ENCODE measurements around the gene WDR64. TPM values are rescaled to one million over a fixed set of nuclear protein-coding genes. Genes with fewer than 3 reads are reported as not detected.

WDR64 gene
- total and polyA plus RNA-seq, 2 experiments from 2014 or later: not detected

GRCh38 chr1:241847540-241847795 is 195.4 kb downstream of the WDR64 start:
- DNase-seq (ENCODE audit: low spot score): no peak
- TF ChIP-seq, protein P1, sequence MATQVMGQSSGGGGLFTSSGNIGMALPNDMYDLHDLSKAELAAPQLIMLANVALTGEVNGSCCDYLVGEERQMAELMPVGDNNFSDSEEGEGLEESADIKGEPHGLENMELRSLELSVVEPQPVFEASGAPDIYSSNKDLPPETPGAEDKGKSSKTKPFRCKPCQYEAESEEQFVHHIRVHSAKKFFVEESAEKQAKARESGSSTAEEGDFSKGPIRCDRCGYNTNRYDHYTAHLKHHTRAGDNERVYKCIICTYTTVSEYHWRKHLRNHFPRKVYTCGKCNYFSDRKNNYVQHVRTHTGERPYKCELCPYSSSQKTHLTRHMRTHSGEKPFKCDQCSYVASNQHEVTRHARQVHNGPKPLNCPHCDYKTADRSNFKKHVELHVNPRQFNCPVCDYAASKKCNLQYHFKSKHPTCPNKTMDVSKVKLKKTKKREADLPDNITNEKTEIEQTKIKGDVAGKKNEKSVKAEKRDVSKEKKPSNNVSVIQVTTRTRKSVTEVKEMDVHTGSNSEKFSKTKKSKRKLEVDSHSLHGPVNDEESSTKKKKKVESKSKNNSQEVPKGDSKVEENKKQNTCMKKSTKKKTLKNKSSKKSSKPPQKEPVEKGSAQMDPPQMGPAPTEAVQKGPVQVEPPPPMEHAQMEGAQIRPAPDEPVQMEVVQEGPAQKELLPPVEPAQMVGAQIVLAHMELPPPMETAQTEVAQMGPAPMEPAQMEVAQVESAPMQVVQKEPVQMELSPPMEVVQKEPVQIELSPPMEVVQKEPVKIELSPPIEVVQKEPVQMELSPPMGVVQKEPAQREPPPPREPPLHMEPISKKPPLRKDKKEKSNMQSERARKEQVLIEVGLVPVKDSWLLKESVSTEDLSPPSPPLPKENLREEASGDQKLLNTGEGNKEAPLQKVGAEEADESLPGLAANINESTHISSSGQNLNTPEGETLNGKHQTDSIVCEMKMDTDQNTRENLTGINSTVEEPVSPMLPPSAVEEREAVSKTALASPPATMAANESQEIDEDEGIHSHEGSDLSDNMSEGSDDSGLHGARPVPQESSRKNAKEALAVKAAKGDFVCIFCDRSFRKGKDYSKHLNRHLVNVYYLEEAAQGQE (IDR thresholded peaks at IDR 0.05; ENCODE audit: unreplicated experiment): no peak
- TF ChIP-seq, protein P2, sequence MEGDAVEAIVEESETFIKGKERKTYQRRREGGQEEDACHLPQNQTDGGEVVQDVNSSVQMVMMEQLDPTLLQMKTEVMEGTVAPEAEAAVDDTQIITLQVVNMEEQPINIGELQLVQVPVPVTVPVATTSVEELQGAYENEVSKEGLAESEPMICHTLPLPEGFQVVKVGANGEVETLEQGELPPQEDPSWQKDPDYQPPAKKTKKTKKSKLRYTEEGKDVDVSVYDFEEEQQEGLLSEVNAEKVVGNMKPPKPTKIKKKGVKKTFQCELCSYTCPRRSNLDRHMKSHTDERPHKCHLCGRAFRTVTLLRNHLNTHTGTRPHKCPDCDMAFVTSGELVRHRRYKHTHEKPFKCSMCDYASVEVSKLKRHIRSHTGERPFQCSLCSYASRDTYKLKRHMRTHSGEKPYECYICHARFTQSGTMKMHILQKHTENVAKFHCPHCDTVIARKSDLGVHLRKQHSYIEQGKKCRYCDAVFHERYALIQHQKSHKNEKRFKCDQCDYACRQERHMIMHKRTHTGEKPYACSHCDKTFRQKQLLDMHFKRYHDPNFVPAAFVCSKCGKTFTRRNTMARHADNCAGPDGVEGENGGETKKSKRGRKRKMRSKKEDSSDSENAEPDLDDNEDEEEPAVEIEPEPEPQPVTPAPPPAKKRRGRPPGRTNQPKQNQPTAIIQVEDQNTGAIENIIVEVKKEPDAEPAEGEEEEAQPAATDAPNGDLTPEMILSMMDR (conservative IDR thresholded peaks at IDR 0.05; ENCODE audit: low read depth in 2 of 2): no peak
- TF ChIP-seq ZNF331 (CRISPR knock-in tag; IDR thresholded peaks at IDR 0.05; ENCODE audit: low read depth) (no peak), STAT1 (IDR thresholded peaks at IDR 0.05; ENCODE audit: unreplicated experiment) (no peak), POLR2AphosphoS5 (IDR thresholded peaks at IDR 0.05; ENCODE audit: low read depth) (no peak), EZH2phosphoT487 (IDR thresholded peaks at IDR 0.05; ENCODE audit: unreplicated experiment) (no peak)
- TF ChIP-seq, protein P3, sequence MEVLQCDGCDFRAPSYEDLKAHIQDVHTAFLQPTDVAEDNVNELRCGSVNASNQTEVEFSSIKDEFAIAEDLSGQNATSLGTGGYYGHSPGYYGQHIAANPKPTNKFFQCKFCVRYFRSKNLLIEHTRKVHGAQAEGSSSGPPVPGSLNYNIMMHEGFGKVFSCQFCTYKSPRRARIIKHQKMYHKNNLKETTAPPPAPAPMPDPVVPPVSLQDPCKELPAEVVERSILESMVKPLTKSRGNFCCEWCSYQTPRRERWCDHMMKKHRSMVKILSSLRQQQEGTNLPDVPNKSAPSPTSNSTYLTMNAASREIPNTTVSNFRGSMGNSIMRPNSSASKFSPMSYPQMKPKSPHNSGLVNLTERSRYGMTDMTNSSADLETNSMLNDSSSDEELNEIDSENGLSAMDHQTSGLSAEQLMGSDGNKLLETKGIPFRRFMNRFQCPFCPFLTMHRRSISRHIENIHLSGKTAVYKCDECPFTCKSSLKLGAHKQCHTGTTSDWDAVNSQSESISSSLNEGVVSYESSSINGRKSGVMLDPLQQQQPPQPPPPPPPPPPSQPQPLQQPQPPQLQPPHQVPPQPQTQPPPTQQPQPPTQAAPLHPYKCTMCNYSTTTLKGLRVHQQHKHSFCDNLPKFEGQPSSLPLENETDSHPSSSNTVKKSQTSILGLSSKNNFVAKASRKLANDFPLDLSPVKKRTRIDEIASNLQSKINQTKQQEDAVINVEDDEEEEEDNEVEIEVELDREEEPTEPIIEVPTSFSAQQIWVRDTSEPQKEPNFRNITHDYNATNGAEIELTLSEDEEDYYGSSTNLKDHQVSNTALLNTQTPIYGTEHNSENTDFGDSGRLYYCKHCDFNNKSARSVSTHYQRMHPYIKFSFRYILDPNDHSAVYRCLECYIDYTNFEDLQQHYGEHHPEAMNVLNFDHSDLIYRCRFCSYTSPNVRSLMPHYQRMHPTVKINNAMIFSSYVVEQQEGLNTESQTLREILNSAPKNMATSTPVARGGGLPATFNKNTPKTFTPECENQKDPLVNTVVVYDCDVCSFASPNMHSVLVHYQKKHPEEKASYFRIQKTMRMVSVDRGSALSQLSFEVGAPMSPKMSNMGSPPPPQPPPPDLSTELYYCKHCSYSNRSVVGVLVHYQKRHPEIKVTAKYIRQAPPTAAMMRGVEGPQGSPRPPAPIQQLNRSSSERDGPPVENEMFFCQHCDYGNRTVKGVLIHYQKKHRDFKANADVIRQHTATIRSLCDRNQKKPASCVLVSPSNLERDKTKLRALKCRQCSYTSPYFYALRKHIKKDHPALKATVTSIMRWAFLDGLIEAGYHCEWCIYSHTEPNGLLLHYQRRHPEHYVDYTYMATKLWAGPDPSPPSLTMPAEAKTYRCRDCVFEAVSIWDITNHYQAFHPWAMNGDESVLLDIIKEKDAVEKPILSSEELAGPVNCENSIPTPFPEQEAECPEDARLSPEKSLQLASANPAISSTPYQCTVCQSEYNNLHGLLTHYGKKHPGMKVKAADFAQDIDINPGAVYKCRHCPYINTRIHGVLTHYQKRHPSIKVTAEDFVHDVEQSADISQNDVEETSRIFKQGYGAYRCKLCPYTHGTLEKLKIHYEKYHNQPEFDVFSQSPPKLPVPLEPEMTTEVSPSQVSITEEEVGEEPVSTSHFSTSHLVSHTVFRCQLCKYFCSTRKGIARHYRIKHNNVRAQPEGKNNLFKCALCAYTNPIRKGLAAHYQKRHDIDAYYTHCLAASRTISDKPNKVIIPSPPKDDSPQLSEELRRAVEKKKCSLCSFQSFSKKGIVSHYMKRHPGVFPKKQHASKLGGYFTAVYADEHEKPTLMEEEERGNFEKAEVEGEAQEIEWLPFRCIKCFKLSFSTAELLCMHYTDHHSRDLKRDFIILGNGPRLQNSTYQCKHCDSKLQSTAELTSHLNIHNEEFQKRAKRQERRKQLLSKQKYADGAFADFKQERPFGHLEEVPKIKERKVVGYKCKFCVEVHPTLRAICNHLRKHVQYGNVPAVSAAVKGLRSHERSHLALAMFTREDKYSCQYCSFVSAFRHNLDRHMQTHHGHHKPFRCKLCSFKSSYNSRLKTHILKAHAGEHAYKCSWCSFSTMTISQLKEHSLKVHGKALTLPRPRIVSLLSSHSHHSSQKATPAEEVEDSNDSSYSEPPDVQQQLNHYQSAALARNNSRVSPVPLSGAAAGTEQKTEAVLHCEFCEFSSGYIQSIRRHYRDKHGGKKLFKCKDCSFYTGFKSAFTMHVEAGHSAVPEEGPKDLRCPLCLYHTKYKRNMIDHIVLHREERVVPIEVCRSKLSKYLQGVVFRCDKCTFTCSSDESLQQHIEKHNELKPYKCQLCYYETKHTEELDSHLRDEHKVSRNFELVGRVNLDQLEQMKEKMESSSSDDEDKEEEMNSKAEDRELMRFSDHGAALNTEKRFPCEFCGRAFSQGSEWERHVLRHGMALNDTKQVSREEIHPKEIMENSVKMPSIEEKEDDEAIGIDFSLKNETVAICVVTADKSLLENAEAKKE (CRISPR knock-in tag; IDR thresholded peaks at IDR 0.05): no peak
- Mint-ChIP-seq H3K36me3 (ENCODE audit: low read depth) (peaks cover 32% of the 10 kb centered on the region), H3K27me3 (ENCODE audit: insufficient read depth, low read depth, poor library complexity) (peaks cover 6% of the 10 kb centered on the region), H3K9me3 (no peaks in the 10 kb centered on the region), H3K27ac (peak overlapping the region; percentile 99), H3K4me1 (peaks cover 16% of the 10 kb centered on the region), H3K4me3 (peak overlapping the region; percentile 92)
- Histone ChIP-seq H3K27me3 (ENCODE audit: insufficient read depth) (no peaks in the 10 kb centered on the region), H2AFZ (peak overlapping the region; percentile 75), H3K36me3 (ENCODE audit: insufficient read depth) (peaks cover 18% of the 10 kb centered on the region; the same call in 1 of the 2 replicates), H3K27ac (ENCODE audit: low read depth) (peak overlapping the region; percentile 86), H3K4me3 (peak overlapping the region; percentile 93), H3K79me2 (replicated peaks; ENCODE audit: insufficient read depth) (peaks cover 33% of the 10 kb centered on the region), H4K20me1 (replicated peaks; ENCODE audit: insufficient read depth) (peaks cover 12% of the 10 kb centered on the region; the same call in 1 of the 2 replicates), H3F3A (replicated peaks; ENCODE audit: low read depth) (no peaks in the 10 kb centered on the region), H3K9me2 (ENCODE audit: insufficient read depth) (no peaks in the 10 kb centered on the region), H3K4me1 (ENCODE audit: insufficient read depth) (peaks cover 16% of the 10 kb centered on the region; the same call in 1 of the 2 replicates), H3K4me2 (peak overlapping the region; percentile 77)
- no peak for ATAC-seq
